HG03175 (cell line): Measurements from ENCODE around the gene SLC29A3.

Source experiments
- ATAC-seq: cut with Tn5 transposase; IDR thresholded peaks from one replicate; pipeline ENCODE4 v1.9.1; 2021; ENCODE audit warnings: mild to moderate bottlenecking, moderate library complexity; ENCODE audit not compliant: unreplicated experiment

Gene SLC29A3

GRCh38 chr10:71366690-71367089 is 47.6 kb downstream of the SLC29A3 start:
- no peak for ATAC-seq

- ATAC-seq, result no peak
These were observed 48.2 kb downstream of the SLC29A3 start for GRCh38 chr10:71367271-71367670.

- no peak for ATAC-seq
These were observed 49.1 kb downstream of the SLC29A3 start for GRCh38 chr10:71368176-71368575.

- no peak for ATAC-seq
These were observed 49.6 kb downstream of the SLC29A3 start for GRCh38 chr10:71368643-71369042.

GRCh38 chr10:71369602-71370001 is 50.5 kb downstream of the SLC29A3 start:
- no peak for ATAC-seq

GRCh38 chr10:71370031-71370430 is 51.0 kb downstream of the SLC29A3 start:
- no peak for ATAC-seq

- ATAC-seq, result peak; percentile 45
These were observed 52.7 kb downstream of the SLC29A3 start for GRCh38 chr10:71371750-71372166.

- ATAC-seq, result peak; percentile 57
These were observed 53.9 kb downstream of the SLC29A3 start for GRCh38 chr10:71372882-71373495.

- ATAC-seq, result no peak
These were observed 55.6 kb downstream of the SLC29A3 start for GRCh38 chr10:71374481-71375233.

GRCh38 chr10:71375952-71376351 is 56.9 kb downstream of the SLC29A3 start:
- ATAC-seq, result no peak

GRCh38 chr10:71378336-71379117 is 59.5 kb downstream of the SLC29A3 start:
- no peak for ATAC-seq

- ATAC-seq, result no peak
These were observed 60.2 kb downstream of the SLC29A3 start for GRCh38 chr10:71379118-71379766.

GRCh38 chr10:71380841-71381240 is 61.8 kb downstream of the SLC29A3 start:
- ATAC-seq, result no peak

GRCh38 chr10:71381611-71382010 is 62.6 kb downstream of the SLC29A3 start:
- no peak for ATAC-seq

- ATAC-seq, result no peak
These were observed 63.0 kb downstream of the SLC29A3 start for GRCh38 chr10:71382028-71382427.

- ATAC-seq, result no peak
These were observed 63.7 kb downstream of the SLC29A3 start for GRCh38 chr10:71382757-71383156.

GRCh38 chr10:71383972-71384687 is 65.1 kb downstream of the SLC29A3 start:
- ATAC-seq, result peak; percentile 77

- no peak for ATAC-seq
These were observed 69.1 kb downstream of the SLC29A3 start for GRCh38 chr10:71388171-71388570.

GRCh38 chr10:71388583-71389310 is 69.7 kb downstream of the SLC29A3 start:
- no peak for ATAC-seq
